GM23338 (cell line): ENCODE data around the gene PCBP3. TPM values are rescaled to one million over a fixed set of nuclear protein-coding genes. Genes with fewer than 3 reads are reported as not detected.

Experiments used
- ATAC-seq: fragments of 200-7000 bp; cut with Tn5 transposase; 3 replicates; pipeline ENCODE4 v1.9.1; 2020
- DNase-seq: peaks from one replicate; pipeline ENCODE4 v3.0.0-alpha.2; 2015; ENCODE audit warnings: low spot score
- H2AFZ ChIP-seq: fragments of 200-600 bp; sonication (generic); 2 replicates; pipeline ENCODE4 v1.8.0; 2016; ENCODE audit warnings: antibody characterized with exemption, mild to moderate bottlenecking, moderate library complexity
- H3F3A ChIP-seq: fragments of 200-600 bp; sonication (generic); replicated peaks from 2 replicates; pipeline ENCODE4 v1.8.0; 2017; ENCODE audit warnings: antibody characterized with exemption, mixed run types, low read depth
- H3K27ac ChIP-seq: fragments of 200-600 bp; sonication (generic); 2 replicates; pipeline ENCODE4 v1.6.1; 2016; ENCODE audit warnings: low read depth
- H3K27me3 ChIP-seq: fragments of 200-600 bp; sonication (generic); 2 replicates; pipeline ENCODE4 v1.8.0; 2016; ENCODE audit warnings: mild to moderate bottlenecking, mixed run types, moderate library complexity; ENCODE audit not compliant: insufficient read depth
- H3K36me3 ChIP-seq: fragments of 200-600 bp; sonication (generic); 2 replicates; pipeline ENCODE4 v1.8.0; 2016; ENCODE audit warnings: mild to moderate bottlenecking; ENCODE audit not compliant: insufficient read depth
- H3K4me1 ChIP-seq: fragments of 200-600 bp; sonication (generic); 2 replicates; pipeline ENCODE4 v1.8.0; 2016; ENCODE audit warnings: mild to moderate bottlenecking, moderate library complexity; ENCODE audit not compliant: insufficient read depth
- H3K4me2 ChIP-seq: fragments of 200-600 bp; sonication (generic); 2 replicates; pipeline ENCODE4 v1.7.1; 2017; ENCODE audit warnings: mixed run types
- H3K4me3 ChIP-seq: fragments of 200-600 bp; sonication (generic); 2 replicates; pipeline ENCODE4 v1.6.1; 2016; ENCODE audit warnings: mixed run types
- H3K79me2 ChIP-seq: fragments of 200-600 bp; sonication (generic); replicated peaks from 2 replicates; pipeline ENCODE4 v1.8.0; 2017; ENCODE audit warnings: mild to moderate bottlenecking; ENCODE audit not compliant: insufficient read depth
- H3K9me2 ChIP-seq: fragments of 200-600 bp; sonication (generic); 2 replicates; pipeline ENCODE4 v1.8.0; 2017; ENCODE audit not compliant: insufficient read depth
- H4K20me1 ChIP-seq: fragments of 200-600 bp; sonication (generic); replicated peaks from 2 replicates; pipeline ENCODE4 v1.8.0; 2017; ENCODE audit warnings: mild to moderate bottlenecking; ENCODE audit not compliant: insufficient read depth
- H3K27ac Mint-ChIP-seq: 2 replicates; pipeline ENCODE4 v1.8.0; 2020; ENCODE audit warnings: inconsistent platforms, mild to moderate bottlenecking, moderate library complexity, mixed read lengths
- H3K27me3 Mint-ChIP-seq: 3 replicates; pipeline ENCODE4 v1.8.0; 2022; ENCODE audit warnings: low read depth, mild to moderate bottlenecking, moderate library complexity, mixed read lengths, inconsistent platforms; ENCODE audit not compliant: insufficient read depth, poor library complexity
- H3K36me3 Mint-ChIP-seq: 3 replicates; pipeline ENCODE4 v1.8.0; 2021; ENCODE audit warnings: low read depth, mild to moderate bottlenecking, inconsistent platforms, moderate library complexity, mixed read lengths
- H3K4me1 Mint-ChIP-seq: 3 replicates; pipeline ENCODE4 v1.8.0; 2020; ENCODE audit warnings: mild to moderate bottlenecking, inconsistent platforms, mixed read lengths
- H3K4me3 Mint-ChIP-seq: 3 replicates; pipeline ENCODE4 v1.8.0; 2021; ENCODE audit warnings: moderate library complexity, mild to moderate bottlenecking, inconsistent platforms, mixed read lengths
- H3K9me3 Mint-ChIP-seq: 3 replicates; pipeline ENCODE4 v1.8.0; 2020; ENCODE audit warnings: moderate library complexity, mild to moderate bottlenecking, inconsistent platforms, mixed read lengths
- CREB1 ChIP-seq: fragments of 250-450 bp; sonication (Bioruptor Pico); IDR thresholded peaks from 2 replicates; pipeline ENCODE4 v1.5.0; 2020; ENCODE audit warnings: low read depth, mild to moderate bottlenecking, moderate library complexity
- EZH2 ChIP-seq: fragments of 200-600 bp; sonication (generic); IDR thresholded peaks from one replicate; pipeline ENCODE4 v1.8.0; 2017; ENCODE audit warnings: antibody characterized with exemption, mild to moderate bottlenecking, low read depth; ENCODE audit not compliant: unreplicated experiment
- EZH2phosphoT487 ChIP-seq: fragments of 200-600 bp; sonication (generic); IDR thresholded peaks from one replicate; pipeline ENCODE4 v1.8.1; 2018; ENCODE audit warnings: antibody characterized with exemption; ENCODE audit not compliant: unreplicated experiment
- JUNB ChIP-seq: IDR thresholded peaks from one replicate; pipeline ENCODE4 v1.6.1; 2016; ENCODE audit warnings: antibody characterized with exemption; ENCODE audit not compliant: unreplicated experiment
- NANOG ChIP-seq: IDR thresholded peaks from 2 replicates; pipeline ENCODE4 v1.6.1; 2016; ENCODE audit warnings: antibody characterized with exemption, borderline replicate concordance
- POLR2AphosphoS5 ChIP-seq: IDR thresholded peaks from 2 replicates; pipeline ENCODE4 v1.6.1; 2016; ENCODE audit warnings: antibody characterized with exemption, low read depth
- STAT1 ChIP-seq: IDR thresholded peaks from one replicate; pipeline ENCODE4 v1.6.1; 2016; ENCODE audit warnings: antibody characterized with exemption; ENCODE audit not compliant: unreplicated experiment
- ZNF114 ChIP-seq: fragments of 250-450 bp; sonication (Bioruptor Pico); IDR thresholded peaks from 2 replicates; pipeline ENCODE4 v1.5.0; 2020; ENCODE audit warnings: mild to moderate bottlenecking, moderate library complexity
- ZNF331 ChIP-seq: fragments of 250-450 bp; sonication (Bioruptor Pico); IDR thresholded peaks from 2 replicates; pipeline ENCODE4 v1.5.0; 2020; ENCODE audit warnings: low read depth, mild to moderate bottlenecking, moderate library complexity
- polyA plus RNA-seq: library from polyadenylated mRNA; unstranded; fragments of >200 nt; fragmentation: Nextera tagmentation; extraction: Ambion mirVana; gene quantifications from 2 replicates; pipeline ENCODE4 v1.2.1, GENCODE V29; 2016
- total RNA-seq: library from RNA; depleted of rRNA; stranded (reverse); fragments of >200 nt; shearing (Covaris generic); gene quantifications from 2 replicates; pipeline ENCODE4 v1.2.3, GENCODE V29; 2014
- TF ChIP-seq, protein P1 (sequence below): fragments of 250-450 bp; sonication (Bioruptor Pico); IDR thresholded peaks from 2 replicates; pipeline ENCODE4 v1.5.0; 2020; ENCODE audit warnings: mild to moderate bottlenecking, moderate library complexity
- TF ChIP-seq, protein P2 (sequence below): IDR thresholded peaks from 2 replicates; pipeline ENCODE4 v1.6.1; 2016; ENCODE audit warnings: antibody characterized with exemption
- TF ChIP-seq, protein P3 (sequence below), 2 experiments: fragments of 200-600 bp in 1 of 2; sonication (generic) in 1 of 2; conservative IDR thresholded peaks; 2 replicates each; pipeline versions ENCODE4 v1.5.1 to v1.6.1; 2016 to 2017; ENCODE audit warnings: antibody characterized with exemption in 2 of 2, low read depth in 2 of 2, mild to moderate bottlenecking in 2 of 2, moderate library complexity in 1 of 2
- TF ChIP-seq, protein P4 (sequence below): IDR thresholded peaks from one replicate; pipeline ENCODE4 v1.6.1; 2018; ENCODE audit warnings: antibody characterized with exemption; ENCODE audit not compliant: unreplicated experiment

PCBP3 gene
- total and polyA plus RNA-seq, 2 experiments from 2014 or later = 7.1 to 9.1 TPM

DNA sequence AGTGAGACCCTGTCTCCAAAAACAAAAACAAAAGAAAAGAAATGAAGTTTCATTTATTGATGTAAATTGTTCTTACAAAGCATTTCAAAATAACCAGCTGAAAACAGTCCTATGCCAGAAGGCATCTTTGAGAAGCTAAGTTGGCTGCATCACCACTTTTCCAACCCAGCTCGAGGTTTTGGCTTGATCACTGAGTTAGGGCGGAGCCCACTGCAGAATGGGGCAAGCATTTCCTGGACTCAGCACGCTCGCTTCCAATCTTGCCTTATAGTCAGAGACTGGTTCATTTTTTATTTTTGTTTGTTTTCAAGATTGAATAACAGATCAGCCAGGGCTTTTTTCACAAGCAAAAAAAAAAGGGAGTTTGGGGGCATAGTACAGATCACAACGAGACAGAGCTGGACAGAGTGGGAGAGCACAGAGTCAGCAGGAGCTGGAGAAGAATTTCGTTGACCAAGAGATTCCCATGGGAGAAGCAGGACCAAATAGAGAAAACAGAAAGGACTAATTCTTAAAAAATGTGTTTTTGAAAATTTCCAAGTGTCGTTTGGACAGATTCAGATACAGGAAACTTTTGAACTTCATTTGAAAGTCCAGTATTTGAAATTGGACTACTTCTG, 314.6 kb downstream of the PCBP3 start (continued):
- TF ChIP-seq, protein P1, sequence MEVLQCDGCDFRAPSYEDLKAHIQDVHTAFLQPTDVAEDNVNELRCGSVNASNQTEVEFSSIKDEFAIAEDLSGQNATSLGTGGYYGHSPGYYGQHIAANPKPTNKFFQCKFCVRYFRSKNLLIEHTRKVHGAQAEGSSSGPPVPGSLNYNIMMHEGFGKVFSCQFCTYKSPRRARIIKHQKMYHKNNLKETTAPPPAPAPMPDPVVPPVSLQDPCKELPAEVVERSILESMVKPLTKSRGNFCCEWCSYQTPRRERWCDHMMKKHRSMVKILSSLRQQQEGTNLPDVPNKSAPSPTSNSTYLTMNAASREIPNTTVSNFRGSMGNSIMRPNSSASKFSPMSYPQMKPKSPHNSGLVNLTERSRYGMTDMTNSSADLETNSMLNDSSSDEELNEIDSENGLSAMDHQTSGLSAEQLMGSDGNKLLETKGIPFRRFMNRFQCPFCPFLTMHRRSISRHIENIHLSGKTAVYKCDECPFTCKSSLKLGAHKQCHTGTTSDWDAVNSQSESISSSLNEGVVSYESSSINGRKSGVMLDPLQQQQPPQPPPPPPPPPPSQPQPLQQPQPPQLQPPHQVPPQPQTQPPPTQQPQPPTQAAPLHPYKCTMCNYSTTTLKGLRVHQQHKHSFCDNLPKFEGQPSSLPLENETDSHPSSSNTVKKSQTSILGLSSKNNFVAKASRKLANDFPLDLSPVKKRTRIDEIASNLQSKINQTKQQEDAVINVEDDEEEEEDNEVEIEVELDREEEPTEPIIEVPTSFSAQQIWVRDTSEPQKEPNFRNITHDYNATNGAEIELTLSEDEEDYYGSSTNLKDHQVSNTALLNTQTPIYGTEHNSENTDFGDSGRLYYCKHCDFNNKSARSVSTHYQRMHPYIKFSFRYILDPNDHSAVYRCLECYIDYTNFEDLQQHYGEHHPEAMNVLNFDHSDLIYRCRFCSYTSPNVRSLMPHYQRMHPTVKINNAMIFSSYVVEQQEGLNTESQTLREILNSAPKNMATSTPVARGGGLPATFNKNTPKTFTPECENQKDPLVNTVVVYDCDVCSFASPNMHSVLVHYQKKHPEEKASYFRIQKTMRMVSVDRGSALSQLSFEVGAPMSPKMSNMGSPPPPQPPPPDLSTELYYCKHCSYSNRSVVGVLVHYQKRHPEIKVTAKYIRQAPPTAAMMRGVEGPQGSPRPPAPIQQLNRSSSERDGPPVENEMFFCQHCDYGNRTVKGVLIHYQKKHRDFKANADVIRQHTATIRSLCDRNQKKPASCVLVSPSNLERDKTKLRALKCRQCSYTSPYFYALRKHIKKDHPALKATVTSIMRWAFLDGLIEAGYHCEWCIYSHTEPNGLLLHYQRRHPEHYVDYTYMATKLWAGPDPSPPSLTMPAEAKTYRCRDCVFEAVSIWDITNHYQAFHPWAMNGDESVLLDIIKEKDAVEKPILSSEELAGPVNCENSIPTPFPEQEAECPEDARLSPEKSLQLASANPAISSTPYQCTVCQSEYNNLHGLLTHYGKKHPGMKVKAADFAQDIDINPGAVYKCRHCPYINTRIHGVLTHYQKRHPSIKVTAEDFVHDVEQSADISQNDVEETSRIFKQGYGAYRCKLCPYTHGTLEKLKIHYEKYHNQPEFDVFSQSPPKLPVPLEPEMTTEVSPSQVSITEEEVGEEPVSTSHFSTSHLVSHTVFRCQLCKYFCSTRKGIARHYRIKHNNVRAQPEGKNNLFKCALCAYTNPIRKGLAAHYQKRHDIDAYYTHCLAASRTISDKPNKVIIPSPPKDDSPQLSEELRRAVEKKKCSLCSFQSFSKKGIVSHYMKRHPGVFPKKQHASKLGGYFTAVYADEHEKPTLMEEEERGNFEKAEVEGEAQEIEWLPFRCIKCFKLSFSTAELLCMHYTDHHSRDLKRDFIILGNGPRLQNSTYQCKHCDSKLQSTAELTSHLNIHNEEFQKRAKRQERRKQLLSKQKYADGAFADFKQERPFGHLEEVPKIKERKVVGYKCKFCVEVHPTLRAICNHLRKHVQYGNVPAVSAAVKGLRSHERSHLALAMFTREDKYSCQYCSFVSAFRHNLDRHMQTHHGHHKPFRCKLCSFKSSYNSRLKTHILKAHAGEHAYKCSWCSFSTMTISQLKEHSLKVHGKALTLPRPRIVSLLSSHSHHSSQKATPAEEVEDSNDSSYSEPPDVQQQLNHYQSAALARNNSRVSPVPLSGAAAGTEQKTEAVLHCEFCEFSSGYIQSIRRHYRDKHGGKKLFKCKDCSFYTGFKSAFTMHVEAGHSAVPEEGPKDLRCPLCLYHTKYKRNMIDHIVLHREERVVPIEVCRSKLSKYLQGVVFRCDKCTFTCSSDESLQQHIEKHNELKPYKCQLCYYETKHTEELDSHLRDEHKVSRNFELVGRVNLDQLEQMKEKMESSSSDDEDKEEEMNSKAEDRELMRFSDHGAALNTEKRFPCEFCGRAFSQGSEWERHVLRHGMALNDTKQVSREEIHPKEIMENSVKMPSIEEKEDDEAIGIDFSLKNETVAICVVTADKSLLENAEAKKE (CRISPR knock-in tag) = no peak
- no peak for TF ChIP-seq POLR2AphosphoS5

DNA sequence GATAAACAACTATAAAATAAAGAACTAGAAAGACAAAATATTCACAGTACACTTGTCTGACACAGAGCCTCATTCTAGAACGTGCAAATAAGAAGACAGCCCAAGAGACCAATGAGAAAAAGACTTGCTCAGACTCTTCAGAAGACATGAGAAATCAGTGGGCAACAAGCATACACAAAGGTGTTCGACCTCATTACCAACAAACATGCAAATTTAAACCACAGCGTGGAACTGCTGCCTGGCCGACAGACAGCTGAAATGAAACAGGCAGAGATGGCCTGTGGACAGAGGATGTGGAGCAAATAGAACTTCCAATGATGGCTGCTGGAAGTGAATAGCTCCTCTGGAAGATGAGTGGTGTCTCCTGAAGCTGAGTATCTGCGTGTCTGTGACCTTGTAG, 315.7 kb downstream of the PCBP3 start:
- no peak overlapping the region for H2AFZ ChIP-seq
- H3K4me1 ChIP-seq = no peaks in the 10 kb centered on the region
- no peak overlapping the region for H3K4me3 Mint-ChIP-seq
- peaks cover 74% of the 10 kb centered on the region for H3K9me3 Mint-ChIP-seq
- H3K9me2 ChIP-seq = 0 out of 2 replicates have a peak, but pooled peaks cover 5% of the 10 kb centered on the region
- H3K27me3 Mint-ChIP-seq = peaks cover 5% of the 10 kb centered on the region
- no peaks in the 10 kb centered on the region for H3K4me1 Mint-ChIP-seq
- H3K4me2 ChIP-seq = no peak overlapping the region
- no peaks in the 10 kb centered on the region for H3K27me3 ChIP-seq
- no peak overlapping the region for H3K27ac ChIP-seq
- no peaks in the 10 kb centered on the region for H4K20me1 ChIP-seq
- H3K79me2 ChIP-seq = no peaks in the 10 kb centered on the region
- peaks cover 42% of the 10 kb centered on the region for H3K36me3 Mint-ChIP-seq
- H3F3A ChIP-seq = no peaks in the 10 kb centered on the region
- H3K36me3 ChIP-seq = peaks cover 4% of the 10 kb centered on the region; the same call in 1 of the 2 replicates
- DNase-seq (no peak), ATAC-seq (no peak)
- H3K4me3 ChIP-seq = no peak overlapping the region
- H3K27ac Mint-ChIP-seq = no peak overlapping the region
- TF ChIP-seq, protein P2, sequence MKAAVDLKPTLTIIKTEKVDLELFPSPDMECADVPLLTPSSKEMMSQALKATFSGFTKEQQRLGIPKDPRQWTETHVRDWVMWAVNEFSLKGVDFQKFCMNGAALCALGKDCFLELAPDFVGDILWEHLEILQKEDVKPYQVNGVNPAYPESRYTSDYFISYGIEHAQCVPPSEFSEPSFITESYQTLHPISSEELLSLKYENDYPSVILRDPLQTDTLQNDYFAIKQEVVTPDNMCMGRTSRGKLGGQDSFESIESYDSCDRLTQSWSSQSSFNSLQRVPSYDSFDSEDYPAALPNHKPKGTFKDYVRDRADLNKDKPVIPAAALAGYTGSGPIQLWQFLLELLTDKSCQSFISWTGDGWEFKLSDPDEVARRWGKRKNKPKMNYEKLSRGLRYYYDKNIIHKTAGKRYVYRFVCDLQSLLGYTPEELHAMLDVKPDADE = no peak
- no peak for TF ChIP-seq ZNF114 (CRISPR knock-in tag)
- TF ChIP-seq JUNB = no peak
- TF ChIP-seq CREB1 (CRISPR knock-in tag) = no peak
- no peak for TF ChIP-seq ZNF331 (CRISPR knock-in tag)
- TF ChIP-seq, protein P3, sequence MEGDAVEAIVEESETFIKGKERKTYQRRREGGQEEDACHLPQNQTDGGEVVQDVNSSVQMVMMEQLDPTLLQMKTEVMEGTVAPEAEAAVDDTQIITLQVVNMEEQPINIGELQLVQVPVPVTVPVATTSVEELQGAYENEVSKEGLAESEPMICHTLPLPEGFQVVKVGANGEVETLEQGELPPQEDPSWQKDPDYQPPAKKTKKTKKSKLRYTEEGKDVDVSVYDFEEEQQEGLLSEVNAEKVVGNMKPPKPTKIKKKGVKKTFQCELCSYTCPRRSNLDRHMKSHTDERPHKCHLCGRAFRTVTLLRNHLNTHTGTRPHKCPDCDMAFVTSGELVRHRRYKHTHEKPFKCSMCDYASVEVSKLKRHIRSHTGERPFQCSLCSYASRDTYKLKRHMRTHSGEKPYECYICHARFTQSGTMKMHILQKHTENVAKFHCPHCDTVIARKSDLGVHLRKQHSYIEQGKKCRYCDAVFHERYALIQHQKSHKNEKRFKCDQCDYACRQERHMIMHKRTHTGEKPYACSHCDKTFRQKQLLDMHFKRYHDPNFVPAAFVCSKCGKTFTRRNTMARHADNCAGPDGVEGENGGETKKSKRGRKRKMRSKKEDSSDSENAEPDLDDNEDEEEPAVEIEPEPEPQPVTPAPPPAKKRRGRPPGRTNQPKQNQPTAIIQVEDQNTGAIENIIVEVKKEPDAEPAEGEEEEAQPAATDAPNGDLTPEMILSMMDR (conservative IDR thresholded peaks at IDR 0.05; ENCODE audit: low read depth in 2 of 2) = no peak
- TF ChIP-seq POLR2AphosphoS5 = no peak
- TF ChIP-seq EZH2 = no peak
- TF ChIP-seq EZH2phosphoT487 = no peak
- TF ChIP-seq NANOG = no peak
- TF ChIP-seq, protein P4, sequence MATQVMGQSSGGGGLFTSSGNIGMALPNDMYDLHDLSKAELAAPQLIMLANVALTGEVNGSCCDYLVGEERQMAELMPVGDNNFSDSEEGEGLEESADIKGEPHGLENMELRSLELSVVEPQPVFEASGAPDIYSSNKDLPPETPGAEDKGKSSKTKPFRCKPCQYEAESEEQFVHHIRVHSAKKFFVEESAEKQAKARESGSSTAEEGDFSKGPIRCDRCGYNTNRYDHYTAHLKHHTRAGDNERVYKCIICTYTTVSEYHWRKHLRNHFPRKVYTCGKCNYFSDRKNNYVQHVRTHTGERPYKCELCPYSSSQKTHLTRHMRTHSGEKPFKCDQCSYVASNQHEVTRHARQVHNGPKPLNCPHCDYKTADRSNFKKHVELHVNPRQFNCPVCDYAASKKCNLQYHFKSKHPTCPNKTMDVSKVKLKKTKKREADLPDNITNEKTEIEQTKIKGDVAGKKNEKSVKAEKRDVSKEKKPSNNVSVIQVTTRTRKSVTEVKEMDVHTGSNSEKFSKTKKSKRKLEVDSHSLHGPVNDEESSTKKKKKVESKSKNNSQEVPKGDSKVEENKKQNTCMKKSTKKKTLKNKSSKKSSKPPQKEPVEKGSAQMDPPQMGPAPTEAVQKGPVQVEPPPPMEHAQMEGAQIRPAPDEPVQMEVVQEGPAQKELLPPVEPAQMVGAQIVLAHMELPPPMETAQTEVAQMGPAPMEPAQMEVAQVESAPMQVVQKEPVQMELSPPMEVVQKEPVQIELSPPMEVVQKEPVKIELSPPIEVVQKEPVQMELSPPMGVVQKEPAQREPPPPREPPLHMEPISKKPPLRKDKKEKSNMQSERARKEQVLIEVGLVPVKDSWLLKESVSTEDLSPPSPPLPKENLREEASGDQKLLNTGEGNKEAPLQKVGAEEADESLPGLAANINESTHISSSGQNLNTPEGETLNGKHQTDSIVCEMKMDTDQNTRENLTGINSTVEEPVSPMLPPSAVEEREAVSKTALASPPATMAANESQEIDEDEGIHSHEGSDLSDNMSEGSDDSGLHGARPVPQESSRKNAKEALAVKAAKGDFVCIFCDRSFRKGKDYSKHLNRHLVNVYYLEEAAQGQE = no peak
- TF ChIP-seq STAT1 = no peak
